Mesothelial cell of epicardium (in vitro differentiated cells): ENCODE data around the gene PARP2. TPM values are rescaled to one million over a fixed set of nuclear protein-coding genes. Genes with fewer than 3 reads are reported as not detected.
"Not testable (repeated sequence)": the region's sequence is repeated elsewhere in the genome, so short reads cannot be mapped to it uniquely, and the experiment has no call there.

Source experiments
- DNase-seq, 2 experiments: peaks; one replicate each; pipeline ENCODE4 v3.0.0; 2021; ENCODE audit warnings: low spot score in 2 of 2; ENCODE audit not compliant: unreplicated experiment in 2 of 2
- H3K27ac Mint-ChIP-seq: 2 replicates; pipeline ENCODE4 v1.8.0; 2021; ENCODE audit warnings: mixed read lengths
- H3K27me3 Mint-ChIP-seq: 2 replicates; pipeline ENCODE4 v1.8.0; 2021; ENCODE audit warnings: low read depth, mixed read lengths
- H3K36me3 Mint-ChIP-seq: 2 replicates; pipeline ENCODE4 v1.8.0; 2021; ENCODE audit warnings: mixed read lengths
- H3K4me1 Mint-ChIP-seq: 2 replicates; pipeline ENCODE4 v1.8.0; 2021; ENCODE audit warnings: mixed read lengths
- H3K4me3 Mint-ChIP-seq: 2 replicates; pipeline ENCODE4 v1.8.0; 2021; ENCODE audit warnings: mild to moderate bottlenecking, moderate library complexity, mixed read lengths
- H3K9me3 Mint-ChIP-seq: 2 replicates; pipeline ENCODE4 v1.8.0; 2021; ENCODE audit warnings: mixed read lengths
- CTCF ChIP-seq: fragments of 200-600 bp; sonication (generic); IDR thresholded peaks from one replicate; pipeline ENCODE4 v1.5.0; 2021; ENCODE audit warnings: antibody characterized with exemption; ENCODE audit not compliant: unreplicated experiment
- total RNA-seq: library from RNA; stranded (reverse); gene quantifications from 3 replicates; pipeline ENCODE4 v1.2.1, GENCODE V29; 2021

PARP2 gene
- total RNA-seq, 1 donor from 2014 or later: 40.9 TPM

- no peaks in the 10 kb centered on the region for H3K9me3 Mint-ChIP-seq
- H3K4me3 Mint-ChIP-seq: no peak overlapping the region
- DNase-seq: no peak
- peaks cover 8% of the 10 kb centered on the region for H3K4me1 Mint-ChIP-seq
- no peaks in the 10 kb centered on the region for H3K27me3 Mint-ChIP-seq
- H3K36me3 Mint-ChIP-seq: peaks cover 28% of the 10 kb centered on the region
- TF ChIP-seq CTCF: no peak
- H3K27ac Mint-ChIP-seq: no peak overlapping the region
These were observed 4.3 kb downstream of the PARP2 start for GRCh38 chr14:20347747-20348146.

GRCh38 chr14:20350282-20350681, 6.8 kb downstream of the PARP2 start:
- Mint-ChIP-seq H3K4me3 (no peak overlapping the region), H3K4me1 (no peaks in the 10 kb centered on the region), H3K27me3 (no peaks in the 10 kb centered on the region), H3K36me3 (peaks cover 42% of the 10 kb centered on the region), H3K9me3 (no peaks in the 10 kb centered on the region), H3K27ac (no peak overlapping the region)
- TF ChIP-seq CTCF: no peak
- no peak for DNase-seq

GRCh38 chr14:20350860-20351259, 7.4 kb downstream of the PARP2 start:
- DNase-seq: no peak
- Mint-ChIP-seq H3K36me3 (peaks cover 42% of the 10 kb centered on the region), H3K9me3 (no peaks in the 10 kb centered on the region), H3K27ac (no peak overlapping the region), H3K27me3 (no peaks in the 10 kb centered on the region), H3K4me3 (no peak overlapping the region), H3K4me1 (no peaks in the 10 kb centered on the region)
- no peak for TF ChIP-seq CTCF

GRCh38 chr14:20356422-20356821, 13.0 kb downstream of the PARP2 start:
- TF ChIP-seq CTCF: no peak
- Mint-ChIP-seq H3K27me3 (no peaks in the 10 kb centered on the region), H3K4me3 (no peak overlapping the region), H3K4me1 (no peaks in the 10 kb centered on the region), H3K36me3 (peaks cover 52% of the 10 kb centered on the region), H3K9me3 (no peaks in the 10 kb centered on the region), H3K27ac (no peak overlapping the region)
- no peak for DNase-seq

- Mint-ChIP-seq H3K27ac (peak overlapping the region; percentile 40), H3K36me3 (peaks cover 48% of the 10 kb centered on the region)
- H3K27me3 Mint-ChIP-seq, H3K4me3 Mint-ChIP-seq, H3K4me1 Mint-ChIP-seq, H3K9me3 Mint-ChIP-seq, DNase-seq: not testable (repeated sequence)
These were observed 15.0 kb downstream of the PARP2 start for GRCh38 chr14:20358474-20358873.

- Mint-ChIP-seq H3K4me3 (no peak overlapping the region), H3K9me3 (no peaks in the 10 kb centered on the region), H3K27ac (no peak overlapping the region), H3K4me1 (no peaks in the 10 kb centered on the region), H3K36me3 (peaks cover 26% of the 10 kb centered on the region), H3K27me3 (no peaks in the 10 kb centered on the region)
- DNase-seq: no peak
- no peak for TF ChIP-seq CTCF
These were observed 22.5 kb downstream of the PARP2 start for GRCh38 chr14:20365928-20366327.
